Uterus (tissue), 4 donors: ENCODE measurements around the gene BACH1. TPM values are rescaled to one million over a fixed set of nuclear protein-coding genes. Genes with fewer than 3 reads are reported as not detected.
A peak's percentile ranks its signal among the peaks of the same experiment; 100 is the strongest.
"Not testable (repeated sequence)": the region's sequence is repeated elsewhere in the genome, so short reads cannot be mapped to it uniquely, and the experiment has no call there.

Source experiments
- DNase-seq, 2 donors: peaks; one replicate each; pipeline ENCODE4 v3.0.0-alpha.2; 2019 to 2020
- H3K27ac ChIP-seq, 2 donors: fragments of 200-600 bp; sonication (generic); 1 replicate in 1 of 2; 2 replicates in 1 of 2; pipeline ENCODE4 v1.5.1; 2016 to 2018
- H3K27me3 ChIP-seq, 2 donors: fragments of 200-600 bp; sonication (generic); one replicate each; pipeline ENCODE4 v1.5.1; 2018 to 2019; ENCODE audit warnings: control low read depth in 1 of 2
- H3K36me3 ChIP-seq, 2 donors: fragments of 200-600 bp; sonication (generic); one replicate each; pipeline ENCODE4 v1.5.1; 2019; ENCODE audit warnings: control low read depth in 1 of 2
- H3K4me1 ChIP-seq, 2 donors: fragments of 200-600 bp; sonication (generic); one replicate each; pipeline ENCODE4 v1.5.1; 2018 to 2019; ENCODE audit warnings: control low read depth in 1 of 2
- H3K4me3 ChIP-seq, 2 donors: fragments of 200-600 bp; sonication (generic); 1 replicate in 1 of 2; 2 replicates in 1 of 2; pipeline ENCODE4 v1.5.1; 2018 to 2019; ENCODE audit warnings: mild to moderate bottlenecking in 1 of 2
- H3K9me3 ChIP-seq, 2 donors: fragments of 200-600 bp; sonication (generic); one replicate each; pipeline ENCODE4 v1.5.1; 2019; ENCODE audit warnings: control low read depth in 1 of 2
- CTCF ChIP-seq, 4 experiments: fragments of 200-600 bp in 2 of 4; fragments of 450-650 bp in 2 of 4; sonication (generic) in 2 of 4; IDR thresholded peaks; one replicate each; pipeline ENCODE4 v1.5.1; 2016 to 2019; ENCODE audit warnings: antibody characterized with exemption in 4 of 4, mild to moderate bottlenecking in 2 of 4, moderate library complexity in 1 of 4
- POLR2A ChIP-seq, 2 donors: fragments of 450-650 bp; IDR thresholded peaks; one replicate each; pipeline ENCODE4 v1.6.1; 2016; ENCODE audit warnings: antibody characterized with exemption in 2 of 2, mild to moderate bottlenecking in 1 of 2, moderate library complexity in 1 of 2
- intact Hi-C: fragments of 100-400 bp; cut with DNase I; formaldehyde crosslinking; loops from one replicate; pipeline ENCODE4 v1.15.1; 2023; ENCODE audit warnings: low total_unique reads
- total RNA-seq, 4 donors: library from RNA; depleted of rRNA in 3 of 4; stranded (reverse); fragments of >200 nt in 3 of 4; gene quantifications; one replicate each; pipeline versions ENCODE4 v1.1.0 to v1.2.4, GENCODE V29; 2014 to 2023
- donor health status: DM: yes; HTN: yes; CAD: no.

Gene BACH1
- 100 to 1,000 TPM in 2 of 4 donors, 10 to 100 TPM in 2; 52.9 to 107 (median 79.1) TPM for total RNA-seq

GRCh38 chr21:29298348-29299045 is at the start of gene BACH1:
TSS of gene BACH1 (plus strand) at chr21:29298922. CDS start at chr21:29321281, 22,359 bp downstream.
- H3K9me3 ChIP-seq = no peaks in the 10 kb centered on the region
- DNase-seq = peak; percentile 85 to 90
- TF ChIP-seq CTCF (IDR thresholded peaks at IDR 0.05) (peak in 3 of 4 experiments; percentile 43 to 58 (median 47)), POLR2A (IDR thresholded peaks at IDR 0.05) (peak; percentile 85 to 94)
- H3K4me1 ChIP-seq = peaks cover 0 to 4% of the 10 kb centered on the region in 2 donors
- peak within 1 kb of the TSS; percentile 92 to 93 for H3K27ac ChIP-seq
- peak within 1 kb of the TSS; percentile 69 to 71 for H3K4me3 ChIP-seq
- H3K27me3 ChIP-seq = no peaks in the 10 kb centered on the region
- H3K36me3 ChIP-seq = no peaks in the 10 kb centered on the region
- intact Hi-C loops = loop anchor here (10.0 kb wide), 1 partner anchor 66 kb away; no protein-coding TSS in a partner anchor

GRCh38 chr21:29249289-29249688 is 49.4 kb upstream of the BACH1 start:
- H3K4me3 ChIP-seq, H3K27ac ChIP-seq, H3K9me3 ChIP-seq, H3K4me1 ChIP-seq, DNase-seq, H3K36me3 ChIP-seq, H3K27me3 ChIP-seq, intact Hi-C loops: not testable (repeated sequence)

GRCh38 chr21:29250636-29251035 is 48.1 kb upstream of the BACH1 start:
- no peak for DNase-seq
- no peak overlapping the region for H3K27ac ChIP-seq
- no peak overlapping the region for H3K4me3 ChIP-seq
- no peaks in the 10 kb centered on the region for H3K27me3 ChIP-seq
- no peaks in the 10 kb centered on the region for H3K36me3 ChIP-seq
- TF ChIP-seq CTCF (IDR thresholded peaks at IDR 0.05) = no peak
- no peak for TF ChIP-seq POLR2A (IDR thresholded peaks at IDR 0.05)
- no peaks in the 10 kb centered on the region for H3K4me1 ChIP-seq
- peaks cover 0 to 10% of the 10 kb centered on the region in 2 donors for H3K9me3 ChIP-seq
- intact Hi-C loops = no loop called here

- H3K4me3 ChIP-seq, intact Hi-C loops: not testable (repeated sequence)
Measured at GRCh38 chr21:29253861-29254260, 44.9 kb upstream of the BACH1 start.

GRCh38 chr21:29254550-29254949 is 44.2 kb upstream of the BACH1 start:
- no peaks in the 10 kb centered on the region for H3K36me3 ChIP-seq
- no peak overlapping the region for H3K4me3 ChIP-seq
- intact Hi-C loops = no loop called here
- H3K9me3 ChIP-seq = peaks cover 0 to 10% of the 10 kb centered on the region in 2 donors
- H3K27me3 ChIP-seq = no peaks in the 10 kb centered on the region
- H3K4me1 ChIP-seq = no peaks in the 10 kb centered on the region
- no peak overlapping the region for H3K27ac ChIP-seq
- TF ChIP-seq CTCF (IDR thresholded peaks at IDR 0.05) (no peak), POLR2A (IDR thresholded peaks at IDR 0.05) (no peak)
- DNase-seq = no peak

More at GRCh38 chr21:29253861-29254260, 44.9 kb upstream of the BACH1 start:
- H3K36me3 ChIP-seq, H3K27ac ChIP-seq, H3K9me3 ChIP-seq, DNase-seq, H3K27me3 ChIP-seq, H3K4me1 ChIP-seq: not testable (repeated sequence)

- Histone ChIP-seq H3K27me3 (no peaks in the 10 kb centered on the region), H3K27ac (no peak overlapping the region), H3K9me3 (peaks cover 0 to 10% of the 10 kb centered on the region in 2 donors), H3K4me3 (no peak overlapping the region), H3K36me3 (no peaks in the 10 kb centered on the region), H3K4me1 (no peaks in the 10 kb centered on the region)
- intact Hi-C loops = no loop called here
- TF ChIP-seq CTCF (IDR thresholded peaks at IDR 0.05) = no peak
- no peak for TF ChIP-seq POLR2A (IDR thresholded peaks at IDR 0.05)
- DNase-seq = no peak
Measured at GRCh38 chr21:29256126-29256910, 42.4 kb upstream of the BACH1 start.
